Erythroblast (primary cell): ENCODE data around the gene CDK12.

Source experiments
- DNase-seq, 2 experiments: peaks; one replicate each; lab custom pipeline; 2025; lab: John Stamatoyannopoulos, UW
- GATA1 ChIP-seq: IDR thresholded peaks from 2 replicates; pipeline ENCODE4 v1.6.1; 2011; ENCODE audit warnings: low read depth, mild to moderate bottlenecking, control low read depth, low read length, moderate library complexity
- POLR2A ChIP-seq: IDR thresholded peaks from 2 replicates; pipeline ENCODE4 v1.6.1; 2011; ENCODE audit warnings: mild to moderate bottlenecking, low read length

The CDK12 gene

GRCh38 chr17:39549747-39550573, 88.7 kb downstream of the CDK12 start:
- DNase-seq = no peak
- TF ChIP-seq GATA1 = no peak

- TF ChIP-seq POLR2A (no peak), GATA1 (no peak)
- no peak for DNase-seq
Observed at GRCh38 chr17:39551879-39552278, 90.6 kb downstream of the CDK12 start.

GRCh38 chr17:39553341-39553945, 92.2 kb downstream of the CDK12 start:
- TF ChIP-seq POLR2A = no peak
- TF ChIP-seq GATA1 = no peak
- DNase-seq = peak in 1 of 2 experiments; percentile 43

GRCh38 chr17:39555368-39555767, 94.1 kb downstream of the CDK12 start:
- DNase-seq = no peak
- TF ChIP-seq GATA1 (no peak), POLR2A (no peak)

- no peak for DNase-seq
- TF ChIP-seq GATA1 (no peak), POLR2A (no peak)
Observed at GRCh38 chr17:39556423-39556822, 95.1 kb downstream of the CDK12 start.

GRCh38 chr17:39562395-39562794, 101.1 kb downstream of the CDK12 start:
- TF ChIP-seq POLR2A (no peak), GATA1 (no peak)

GRCh38 chr17:39562976-39563375, 101.7 kb downstream of the CDK12 start:
- TF ChIP-seq POLR2A (no peak), GATA1 (no peak)
- DNase-seq = no peak

More at GRCh38 chr17:39562395-39562794, 101.1 kb downstream of the CDK12 start:
- DNase-seq = no peak

- no peak for DNase-seq
Observed at GRCh38 chr17:39563476-39563875, 102.2 kb downstream of the CDK12 start.

GRCh38 chr17:39564211-39564848, 103.0 kb downstream of the CDK12 start:
- DNase-seq = no peak
- TF ChIP-seq GATA1 (no peak), POLR2A (no peak)

More at GRCh38 chr17:39563476-39563875, 102.2 kb downstream of the CDK12 start:
- TF ChIP-seq GATA1 = no peak
- TF ChIP-seq POLR2A = no peak

- TF ChIP-seq POLR2A = no peak
- TF ChIP-seq GATA1 = no peak
- DNase-seq = no peak
Observed at GRCh38 chr17:39566094-39566850, 105.0 kb downstream of the CDK12 start.

- DNase-seq = no peak
- TF ChIP-seq POLR2A = no peak
- TF ChIP-seq GATA1 = no peak
Observed at GRCh38 chr17:39568702-39569101, 107.4 kb downstream of the CDK12 start.

GRCh38 chr17:39569126-39569525, 107.8 kb downstream of the CDK12 start:
- no peak for DNase-seq
- TF ChIP-seq GATA1 (no peak), POLR2A (no peak)

- TF ChIP-seq GATA1 (no peak), POLR2A (no peak)
- DNase-seq = no peak
Observed at GRCh38 chr17:39572121-39572520, 110.8 kb downstream of the CDK12 start.
